Keratinocyte (primary cell): Measurements from ENCODE around the gene BCL11B. TPM values are rescaled to one million over a fixed set of nuclear protein-coding genes. Genes with fewer than 3 reads are reported as not detected.
A peak's percentile ranks its signal among the peaks of the same experiment; 100 is the strongest.

Experiments
- DNase-seq: peaks from one replicate; pipeline ENCODE4 v3.0.0-alpha.2; 2011; ENCODE audit warnings: low read depth, missing footprints, low spot score
- FAIRE-seq: peaks from 2 replicates; lab custom pipeline; 2011; peaks lifted over from hg19 to GRCh38; lab: Jason Lieb, UNC
- H2AFZ ChIP-seq: 2 replicates; pipeline ENCODE4 v1.6.0; 2012; ENCODE audit warnings: low read length, control low read depth, inconsistent platforms; ENCODE audit not compliant: control insufficient read depth
- H3K27ac ChIP-seq: 2 replicates; pipeline ENCODE4 v1.5.1; 2011; ENCODE audit warnings: low read length; ENCODE audit not compliant: control insufficient read depth, insufficient read depth
- H3K27me3 ChIP-seq: 3 replicates; pipeline ENCODE4 v1.6.0; 2011; ENCODE audit warnings: low read length; ENCODE audit not compliant: control insufficient read depth, insufficient read depth; ENCODE audit errors: extremely low read depth
- H3K36me3 ChIP-seq, 2 experiments: 2 replicates in 1 of 2; 3 replicates in 1 of 2; pipeline ENCODE4 v1.5.1; 2011; ENCODE audit warnings: low read length in 2 of 2, mild to moderate bottlenecking in 1 of 2; ENCODE audit not compliant: control insufficient read depth in 2 of 2, insufficient read depth in 2 of 2; ENCODE audit errors: extremely low read depth in 1 of 2
- H3K4me1 ChIP-seq: 3 replicates; pipeline ENCODE4 v1.5.1; 2011; ENCODE audit warnings: low read length; ENCODE audit not compliant: control insufficient read depth, insufficient read depth; ENCODE audit errors: extremely low read depth
- H3K4me2 ChIP-seq: 3 replicates; pipeline ENCODE4 v1.6.0; 2011; ENCODE audit warnings: low read depth, low read length; ENCODE audit not compliant: control insufficient read depth, insufficient read depth; ENCODE audit errors: extremely low read depth
- H3K4me3 ChIP-seq, 3 experiments: fragments of 200-600 bp in 1 of 3; sonication (generic) in 1 of 3; 2 replicates in 2 of 3; 3 replicates in 1 of 3; pipeline ENCODE4 v1.5.1; 2011 to 2016; ENCODE audit warnings: low read length in 3 of 3, mild to moderate bottlenecking in 3 of 3, control low read depth in 2 of 3, inconsistent platforms in 1 of 3, low read depth in 1 of 3, mixed read lengths in 1 of 3, mixed run types in 1 of 3, moderate library complexity in 1 of 3; ENCODE audit not compliant: control insufficient read depth in 2 of 3, insufficient read depth in 2 of 3; ENCODE audit errors: extremely low read depth in 1 of 3
- H3K79me2 ChIP-seq: 2 replicates; pipeline ENCODE4 v1.6.0; 2012; ENCODE audit warnings: low read length; ENCODE audit not compliant: control insufficient read depth, insufficient read depth
- H3K9ac ChIP-seq: 3 replicates; pipeline ENCODE4 v1.6.0; 2011; ENCODE audit warnings: low read length; ENCODE audit not compliant: control insufficient read depth, insufficient read depth; ENCODE audit errors: extremely low read depth
- H3K9me1 ChIP-seq: 3 replicates; pipeline ENCODE4 v1.6.0; 2011; ENCODE audit warnings: low read length; ENCODE audit not compliant: control insufficient read depth, insufficient read depth; ENCODE audit errors: extremely low read depth
- H3K9me3 ChIP-seq: 2 replicates; pipeline ENCODE4 v1.5.1; 2012; ENCODE audit warnings: low read depth, low read length; ENCODE audit not compliant: control insufficient read depth
- H4K20me1 ChIP-seq: 3 replicates; pipeline ENCODE4 v1.6.0; 2011; ENCODE audit warnings: low read length; ENCODE audit not compliant: control insufficient read depth, insufficient read depth; ENCODE audit errors: extremely low read depth
- CTCF ChIP-seq, 3 experiments: IDR thresholded peaks in 1 of 3; conservative IDR thresholded peaks in 1 of 3; optimal IDR thresholded peaks in 1 of 3; 2 replicates in 2 of 3; 3 replicates in 1 of 3; pipeline versions ENCODE3 to v1.5.1; 2011; ENCODE audit warnings: low read length in 3 of 3, mild to moderate bottlenecking in 3 of 3, moderate library complexity in 2 of 3, control low read depth in 1 of 3, inconsistent platforms in 1 of 3; ENCODE audit not compliant: insufficient read depth in 2 of 3; ENCODE audit errors: extremely low read depth in 1 of 3
- EZH2 ChIP-seq: IDR thresholded peaks from one replicate; pipeline ENCODE4 v1.6.1; 2012; ENCODE audit warnings: inconsistent platforms, mild to moderate bottlenecking, low read length, moderate library complexity
- dilution Hi-C: fragments of 300-500 bp; cut with MboI; formaldehyde crosslinking; loops from one replicate; pipeline ENCODE4 v1.7.0; 2020; ENCODE audit warnings: low sequenced_read_pairs; ENCODE audit not compliant: extremely low pct_ligation_motif_present
- polyA plus RNA-seq, 5 experiments: library from polyadenylated mRNA; depleted of rRNA in 3 of 5; stranded (reverse) in 3 of 5; stranded (forward) in 1 of 5; unstranded in 1 of 5; fragments of >200 nt; gene quantifications; 1 replicate in 1 of 5; 2 replicates in 3 of 5; 3 replicates in 1 of 5; pipeline versions ENCODE4 v1.2.1 to v1.2.3, GENCODE V29; 2011 to 2012; ENCODE audit warnings: missing spikeins in 2 of 5, low read depth in 1 of 5, low replicate concordance in 1 of 5

The BCL11B gene
- polyA plus RNA-seq, 1 donor (not counting 4 experiments of a cell fraction or from before 2014, with no cell fraction given), result 5.2 TPM

DNA sequence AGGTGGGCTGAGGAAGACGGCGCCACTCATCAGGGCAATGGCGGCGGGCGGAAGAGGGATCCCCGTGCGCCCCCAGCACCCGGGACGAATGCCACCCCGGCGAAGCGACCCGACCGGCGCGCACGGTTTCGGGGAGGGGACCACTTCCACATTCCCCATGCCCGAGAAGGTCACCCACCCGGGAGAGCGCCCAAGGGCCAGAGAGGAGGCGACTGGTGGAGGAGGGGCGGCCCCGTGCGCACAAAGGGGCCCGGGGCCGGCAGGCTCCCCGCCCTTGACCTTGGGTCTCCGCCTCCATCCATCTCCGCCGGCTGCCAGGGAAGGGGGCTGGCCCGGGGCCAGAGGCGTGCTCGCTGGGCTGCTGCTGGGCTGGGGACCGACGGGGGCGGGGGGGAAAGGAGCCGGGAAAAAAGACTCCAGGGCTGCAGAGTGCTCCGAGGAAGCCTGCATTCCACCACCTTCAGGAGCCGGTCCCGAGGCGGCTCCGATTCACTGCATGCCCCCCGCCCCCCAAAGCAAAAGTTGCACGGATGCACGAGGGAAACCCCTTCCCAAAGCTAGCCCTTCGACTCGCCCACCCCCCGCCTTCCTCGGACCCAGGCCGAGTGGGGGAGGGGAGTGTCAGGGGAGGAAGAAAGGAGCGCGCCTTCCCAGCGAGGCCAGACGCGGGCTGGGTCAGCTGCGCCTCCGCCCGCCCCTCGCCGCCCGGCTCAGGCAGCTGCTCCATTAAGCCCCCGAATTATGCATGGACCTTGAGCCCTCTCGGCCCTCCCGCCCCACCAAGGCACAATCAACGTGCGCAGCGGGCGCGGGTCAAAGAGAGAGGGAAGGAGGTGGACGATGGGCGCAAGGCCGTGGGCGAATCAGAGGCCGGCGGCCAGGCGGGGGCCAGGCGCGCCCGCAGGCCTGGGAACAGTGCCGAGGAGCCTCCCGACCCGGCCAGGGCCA, 26.2 kb downstream of the BCL11B start:
- DNase-seq (no peak), FAIRE-seq (no peak)
- Histone ChIP-seq H4K20me1 (no peaks in the 10 kb centered on the region), H3K9me3 (no peaks in the 10 kb centered on the region), H2AFZ (no peak overlapping the region), H3K36me3 (peaks cover 0 to 2% of the 10 kb centered on the region in 2 experiments), H3K4me2 (peak overlapping the region; percentile 99), H3K27me3 (no peaks in the 10 kb centered on the region), H3K27ac (peak overlapping the region; percentile 92), H3K4me1 (peaks cover 86% of the 10 kb centered on the region), H3K4me3 (peak overlapping the region; percentile 30 to 67 (median 60)), H3K9ac (peak overlapping the region; percentile 71), H3K9me1 (no peaks in the 10 kb centered on the region), H3K79me2 (peaks cover 93% of the 10 kb centered on the region)
- TF ChIP-seq EZH2, result no peak
- TF ChIP-seq CTCF (optimal IDR thresholded peaks at IDR 0.05 in 1 of 3, IDR thresholded peaks at IDR 0.05 in 1 of 3, conservative IDR thresholded peaks at IDR 0.05 in 1 of 3; ENCODE audit: extremely low read depth in 1 of 3, insufficient read depth in 2 of 3, low read length in 3 of 3), result no peak
- dilution Hi-C loops, result no loop called here

GRCh38 chr14:99244941-99245563, 26.9 kb downstream of the BCL11B start:
- H3K4me3 ChIP-seq, result peak overlapping the region; percentile 30 to 67 (median 60)

More at GRCh38 chr14:99244941-99245563, 26.9 kb downstream of the BCL11B start:
- H2AFZ ChIP-seq, result no peak overlapping the region
- dilution Hi-C loops, result no loop called here
- FAIRE-seq, result no peak
- peak overlapping the region; percentile 92 for H3K27ac ChIP-seq
- H3K9ac ChIP-seq, result peak overlapping the region; percentile 71
- peaks cover 0 to 2% of the 10 kb centered on the region in 2 experiments for H3K36me3 ChIP-seq
- no peaks in the 10 kb centered on the region for H3K27me3 ChIP-seq
- H3K4me2 ChIP-seq, result peak overlapping the region; percentile 99
- no peaks in the 10 kb centered on the region for H4K20me1 ChIP-seq
- DNase-seq, result no peak
- peaks cover 91% of the 10 kb centered on the region for H3K79me2 ChIP-seq
- H3K9me1 ChIP-seq, result no peaks in the 10 kb centered on the region
- TF ChIP-seq EZH2 (no peak), CTCF (optimal IDR thresholded peaks at IDR 0.05 in 1 of 3, IDR thresholded peaks at IDR 0.05 in 1 of 3, conservative IDR thresholded peaks at IDR 0.05 in 1 of 3; ENCODE audit: extremely low read depth in 1 of 3, insufficient read depth in 2 of 3, low read length in 3 of 3) (no peak)
- no peaks in the 10 kb centered on the region for H3K9me3 ChIP-seq
- peaks cover 89% of the 10 kb centered on the region for H3K4me1 ChIP-seq
